HL-60 (cell line): ENCODE data around the gene FRMPD4.

Experiments
- DNase-seq, 2 experiments: peaks; one replicate each; pipeline ENCODE4 v3.0.0-alpha.2; 2010 to 2020; ENCODE audit warnings: low read depth in 1 of 2, low spot score in 1 of 2
- H3K27ac ChIP-seq: fragments of 250-450 bp; sonication (Bioruptor Pico); replicated peaks from 2 replicates; pipeline ENCODE4 v1.5.1; 2020; ENCODE audit warnings: mild to moderate bottlenecking, moderate library complexity
- H3K27me3 ChIP-seq: fragments of 250-450 bp; sonication (Bioruptor Pico); 2 replicates; pipeline ENCODE4 v1.5.1; 2021; ENCODE audit warnings: mild to moderate bottlenecking, moderate library complexity; ENCODE audit not compliant: insufficient read depth, poor library complexity, severe bottlenecking
- H3K4me3 ChIP-seq: replicated peaks from 2 replicates; pipeline ENCODE4 v1.5.1; 2011; ENCODE audit warnings: mild to moderate bottlenecking, control low read depth, low read length; ENCODE audit not compliant: insufficient read depth
- GABPA ChIP-seq: IDR thresholded peaks from 2 replicates; pipeline ENCODE4 v1.6.1; 2012; ENCODE audit warnings: low read depth
- POLR2AphosphoS5 ChIP-seq: IDR thresholded peaks from 2 replicates; pipeline ENCODE4 v1.6.1; 2012; ENCODE audit warnings: low read depth
- SPI1 ChIP-seq: IDR thresholded peaks from 2 replicates; pipeline ENCODE4 v1.6.1; 2012; ENCODE audit warnings: low read depth, mild to moderate bottlenecking, borderline replicate concordance
- TF ChIP-seq, protein P1 (sequence below): IDR thresholded peaks from one replicate; pipeline ENCODE4 v1.5.1; 2011; ENCODE audit warnings: low read length, control low read depth, inconsistent platforms; ENCODE audit not compliant: insufficient read depth
- TF ChIP-seq, protein P2 (sequence below): IDR thresholded peaks from 2 replicates; pipeline ENCODE4 v1.6.1; 2012; ENCODE audit warnings: low read depth; ENCODE audit not compliant: insufficient replicate concordance

FRMPD4 gene

DNA sequence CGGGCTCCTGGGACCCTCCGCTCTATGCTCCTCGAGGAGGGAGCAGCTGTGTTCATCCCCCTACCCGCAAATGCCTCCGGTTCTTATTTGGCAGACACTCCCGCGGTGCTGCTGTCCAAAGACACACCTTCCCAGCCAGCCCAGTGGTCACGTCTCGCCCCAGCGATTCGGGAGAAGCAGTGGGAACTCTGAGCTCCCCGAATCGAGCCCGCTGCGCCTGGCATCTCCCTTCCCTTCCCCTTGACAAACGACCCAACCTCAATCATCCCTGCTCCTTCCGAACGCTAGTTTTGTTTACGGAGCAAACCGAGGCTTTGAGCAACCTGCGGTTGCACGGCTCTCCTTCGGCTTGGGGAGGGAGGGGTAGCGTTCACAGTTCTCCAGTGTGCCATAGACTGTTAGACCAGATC, 317 bp upstream of the FRMPD4 start:
- H3K4me3 ChIP-seq = no peak overlapping the region
- TF ChIP-seq, protein P1, sequence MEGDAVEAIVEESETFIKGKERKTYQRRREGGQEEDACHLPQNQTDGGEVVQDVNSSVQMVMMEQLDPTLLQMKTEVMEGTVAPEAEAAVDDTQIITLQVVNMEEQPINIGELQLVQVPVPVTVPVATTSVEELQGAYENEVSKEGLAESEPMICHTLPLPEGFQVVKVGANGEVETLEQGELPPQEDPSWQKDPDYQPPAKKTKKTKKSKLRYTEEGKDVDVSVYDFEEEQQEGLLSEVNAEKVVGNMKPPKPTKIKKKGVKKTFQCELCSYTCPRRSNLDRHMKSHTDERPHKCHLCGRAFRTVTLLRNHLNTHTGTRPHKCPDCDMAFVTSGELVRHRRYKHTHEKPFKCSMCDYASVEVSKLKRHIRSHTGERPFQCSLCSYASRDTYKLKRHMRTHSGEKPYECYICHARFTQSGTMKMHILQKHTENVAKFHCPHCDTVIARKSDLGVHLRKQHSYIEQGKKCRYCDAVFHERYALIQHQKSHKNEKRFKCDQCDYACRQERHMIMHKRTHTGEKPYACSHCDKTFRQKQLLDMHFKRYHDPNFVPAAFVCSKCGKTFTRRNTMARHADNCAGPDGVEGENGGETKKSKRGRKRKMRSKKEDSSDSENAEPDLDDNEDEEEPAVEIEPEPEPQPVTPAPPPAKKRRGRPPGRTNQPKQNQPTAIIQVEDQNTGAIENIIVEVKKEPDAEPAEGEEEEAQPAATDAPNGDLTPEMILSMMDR = no peak
- TF ChIP-seq GABPA (no peak), POLR2AphosphoS5 (no peak), SPI1 (no peak)
- TF ChIP-seq, protein P2, sequence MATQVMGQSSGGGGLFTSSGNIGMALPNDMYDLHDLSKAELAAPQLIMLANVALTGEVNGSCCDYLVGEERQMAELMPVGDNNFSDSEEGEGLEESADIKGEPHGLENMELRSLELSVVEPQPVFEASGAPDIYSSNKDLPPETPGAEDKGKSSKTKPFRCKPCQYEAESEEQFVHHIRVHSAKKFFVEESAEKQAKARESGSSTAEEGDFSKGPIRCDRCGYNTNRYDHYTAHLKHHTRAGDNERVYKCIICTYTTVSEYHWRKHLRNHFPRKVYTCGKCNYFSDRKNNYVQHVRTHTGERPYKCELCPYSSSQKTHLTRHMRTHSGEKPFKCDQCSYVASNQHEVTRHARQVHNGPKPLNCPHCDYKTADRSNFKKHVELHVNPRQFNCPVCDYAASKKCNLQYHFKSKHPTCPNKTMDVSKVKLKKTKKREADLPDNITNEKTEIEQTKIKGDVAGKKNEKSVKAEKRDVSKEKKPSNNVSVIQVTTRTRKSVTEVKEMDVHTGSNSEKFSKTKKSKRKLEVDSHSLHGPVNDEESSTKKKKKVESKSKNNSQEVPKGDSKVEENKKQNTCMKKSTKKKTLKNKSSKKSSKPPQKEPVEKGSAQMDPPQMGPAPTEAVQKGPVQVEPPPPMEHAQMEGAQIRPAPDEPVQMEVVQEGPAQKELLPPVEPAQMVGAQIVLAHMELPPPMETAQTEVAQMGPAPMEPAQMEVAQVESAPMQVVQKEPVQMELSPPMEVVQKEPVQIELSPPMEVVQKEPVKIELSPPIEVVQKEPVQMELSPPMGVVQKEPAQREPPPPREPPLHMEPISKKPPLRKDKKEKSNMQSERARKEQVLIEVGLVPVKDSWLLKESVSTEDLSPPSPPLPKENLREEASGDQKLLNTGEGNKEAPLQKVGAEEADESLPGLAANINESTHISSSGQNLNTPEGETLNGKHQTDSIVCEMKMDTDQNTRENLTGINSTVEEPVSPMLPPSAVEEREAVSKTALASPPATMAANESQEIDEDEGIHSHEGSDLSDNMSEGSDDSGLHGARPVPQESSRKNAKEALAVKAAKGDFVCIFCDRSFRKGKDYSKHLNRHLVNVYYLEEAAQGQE = no peak
- no peak for DNase-seq
- H3K27ac ChIP-seq = no peak overlapping the region
- H3K27me3 ChIP-seq = peaks cover 3% of the 10 kb centered on the region

DNA sequence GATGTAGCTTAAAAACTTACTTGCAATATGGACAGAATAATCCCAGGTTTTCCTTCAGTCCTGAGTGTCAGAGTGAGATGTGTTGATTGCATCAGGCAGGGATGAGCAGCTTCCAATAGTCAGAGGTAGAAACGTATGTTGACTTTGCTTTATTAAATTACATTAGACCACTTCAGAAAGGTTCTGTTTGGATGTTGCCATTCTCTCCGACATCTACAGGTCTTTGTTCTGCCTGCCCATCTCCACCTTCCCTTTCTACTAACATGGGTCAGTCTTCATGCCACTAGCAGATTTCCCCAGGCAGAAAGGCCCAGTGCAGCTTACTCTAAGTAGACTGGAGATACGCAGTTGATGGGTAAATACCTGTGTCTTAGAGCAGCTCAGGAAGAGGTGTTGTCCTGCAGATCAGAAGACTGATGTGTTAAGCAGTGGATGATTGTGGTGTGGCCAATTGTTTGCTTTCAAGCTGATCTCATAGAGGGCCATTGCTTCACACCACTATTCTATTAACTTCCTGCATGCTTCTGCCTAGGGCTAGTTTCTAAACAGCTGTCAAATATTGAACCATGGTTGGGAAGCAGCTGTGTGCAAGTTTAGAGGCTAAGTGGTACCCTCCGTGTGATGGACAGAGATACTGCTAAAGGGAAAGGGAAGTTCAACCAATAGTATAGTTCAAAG, 1.8 kb downstream of the FRMPD4 start:
- Histone ChIP-seq H3K27me3 (peaks cover 3% of the 10 kb centered on the region), H3K4me3 (no peak overlapping the region), H3K27ac (no peak overlapping the region)
- TF ChIP-seq, protein P1 = no peak
- TF ChIP-seq, protein P2 = no peak
- TF ChIP-seq SPI1 (no peak), POLR2AphosphoS5 (no peak), GABPA (no peak)
- DNase-seq = no peak

DNA sequence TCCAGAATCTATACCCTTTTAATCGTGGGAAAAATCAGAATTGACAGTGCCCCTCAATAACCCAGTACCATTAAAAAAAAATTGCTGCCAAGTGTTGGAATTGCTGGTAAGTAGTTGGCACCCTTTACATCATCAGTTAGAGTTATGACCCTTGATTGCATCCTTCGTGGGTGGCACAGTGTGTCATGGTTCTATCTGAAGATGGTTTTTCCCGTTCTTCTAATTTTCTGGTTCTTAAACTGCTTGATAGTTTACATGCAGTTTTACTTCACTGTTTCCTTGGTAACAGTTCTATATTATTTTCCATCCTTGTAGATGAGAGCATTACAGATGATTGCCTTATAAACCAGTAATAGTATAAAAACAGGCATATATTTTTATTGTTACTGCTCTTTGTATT, 3.2 kb downstream of the FRMPD4 start:
- no peak for DNase-seq
- Histone ChIP-seq H3K27ac (no peak overlapping the region), H3K4me3 (no peak overlapping the region), H3K27me3 (peaks cover 3% of the 10 kb centered on the region)
- TF ChIP-seq SPI1 = no peak
- TF ChIP-seq, protein P1 = no peak
- TF ChIP-seq POLR2AphosphoS5 = no peak
- no peak for TF ChIP-seq GABPA
- TF ChIP-seq, protein P2 = no peak
